Prostate gland (tissue), 2 donors: ENCODE measurements around the gene SPINK14.

Source experiments
- CTCF ChIP-seq, 4 experiments: fragments of 200-600 bp in 2 of 4; fragments of 450-650 bp in 2 of 4; sonication (generic) in 2 of 4; IDR thresholded peaks; 1 replicate in 3 of 4; 2 replicates in 1 of 4; pipeline ENCODE4 v1.5.1; 2016 to 2019; ENCODE audit warnings: antibody characterized with exemption in 4 of 4, mild to moderate bottlenecking in 2 of 4, moderate library complexity in 2 of 4
- POLR2A ChIP-seq: fragments of 450-650 bp; IDR thresholded peaks from one replicate; pipeline ENCODE4 v1.6.1; 2016; ENCODE audit warnings: antibody characterized with exemption, mild to moderate bottlenecking

- TF ChIP-seq CTCF (IDR thresholded peaks at IDR 0.05) (no peak), POLR2A (no peak)
Observed at GRCh38 chr5:148177207-148177606, 8.9 kb downstream of the SPINK14 start.
